Measurements from ENCODE around the gene LRMDA.

The LRMDA gene

GRCh38 chr10:76031099-76031498 lies 599.7 kb downstream of the LRMDA start:
- no peak for DNase-seq (ENCODE audit: extremely low read depth, low read depth)
- no peak for TF ChIP-seq CTCF (IDR thresholded peaks at IDR 0.05; ENCODE audit: low read depth, low read length)

GRCh38 chr10:76031769-76032699 lies 600.6 kb downstream of the LRMDA start:
- no peak for DNase-seq (ENCODE audit: extremely low read depth, low read depth)
- no peak for TF ChIP-seq CTCF (IDR thresholded peaks at IDR 0.05; ENCODE audit: low read depth, low read length)

GRCh38 chr10:76032700-76033039 lies 601.2 kb downstream of the LRMDA start:
- DNase-seq (ENCODE audit: extremely low read depth, low read depth) = no peak
- no peak for TF ChIP-seq CTCF (IDR thresholded peaks at IDR 0.05; ENCODE audit: low read depth, low read length)

- peak; percentile 43 for TF ChIP-seq CTCF (IDR thresholded peaks at IDR 0.05; ENCODE audit: low read depth, low read length)
- peak; percentile 31 for DNase-seq (ENCODE audit: extremely low read depth, low read depth)
Observed at GRCh38 chr10:76033457-76034196, 602.2 kb downstream of the LRMDA start.

- TF ChIP-seq CTCF (IDR thresholded peaks at IDR 0.05; ENCODE audit: low read depth, low read length) = no peak
- DNase-seq (ENCODE audit: extremely low read depth, low read depth) = no peak
Observed at GRCh38 chr10:76034353-76035205, 603.2 kb downstream of the LRMDA start.

- TF ChIP-seq CTCF (IDR thresholded peaks at IDR 0.05; ENCODE audit: low read depth, low read length) = no peak
- no peak for DNase-seq (ENCODE audit: extremely low read depth, low read depth)
Observed at GRCh38 chr10:76035206-76036110, 604.0 kb downstream of the LRMDA start.

All from AG09319 (cell line).